ENCODE data around the gene C12orf43.

C12orf43 gene

DNA sequence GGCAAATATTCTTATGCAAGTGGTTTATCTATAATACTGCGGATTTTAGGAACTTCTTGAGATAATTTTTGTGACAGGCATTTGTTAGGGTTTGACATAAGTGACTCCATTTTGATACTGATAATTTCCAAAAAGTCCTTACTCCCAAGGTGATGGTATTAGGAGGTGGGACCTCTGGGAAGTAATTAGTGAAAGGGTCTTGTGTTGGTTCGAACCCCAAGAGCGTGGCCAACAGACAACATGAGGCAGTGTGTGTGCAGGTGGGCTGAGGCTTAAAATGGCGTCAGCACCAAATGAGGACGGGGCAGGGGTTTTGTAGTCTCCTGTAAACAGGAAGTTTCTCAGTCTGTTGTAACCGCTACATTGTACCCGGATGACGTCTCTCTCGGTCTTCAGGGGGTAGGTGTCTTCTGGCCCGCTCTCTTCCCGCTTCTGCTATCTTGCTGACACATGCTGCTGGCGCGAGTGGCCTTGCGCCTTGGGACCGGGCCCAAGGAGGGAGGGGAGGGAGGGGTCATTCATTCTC, 1.7 kb upstream of the C12orf43 start:
- DNase-seq (ENCODE audit: low read depth) = no peak
- TF ChIP-seq, protein P1, sequence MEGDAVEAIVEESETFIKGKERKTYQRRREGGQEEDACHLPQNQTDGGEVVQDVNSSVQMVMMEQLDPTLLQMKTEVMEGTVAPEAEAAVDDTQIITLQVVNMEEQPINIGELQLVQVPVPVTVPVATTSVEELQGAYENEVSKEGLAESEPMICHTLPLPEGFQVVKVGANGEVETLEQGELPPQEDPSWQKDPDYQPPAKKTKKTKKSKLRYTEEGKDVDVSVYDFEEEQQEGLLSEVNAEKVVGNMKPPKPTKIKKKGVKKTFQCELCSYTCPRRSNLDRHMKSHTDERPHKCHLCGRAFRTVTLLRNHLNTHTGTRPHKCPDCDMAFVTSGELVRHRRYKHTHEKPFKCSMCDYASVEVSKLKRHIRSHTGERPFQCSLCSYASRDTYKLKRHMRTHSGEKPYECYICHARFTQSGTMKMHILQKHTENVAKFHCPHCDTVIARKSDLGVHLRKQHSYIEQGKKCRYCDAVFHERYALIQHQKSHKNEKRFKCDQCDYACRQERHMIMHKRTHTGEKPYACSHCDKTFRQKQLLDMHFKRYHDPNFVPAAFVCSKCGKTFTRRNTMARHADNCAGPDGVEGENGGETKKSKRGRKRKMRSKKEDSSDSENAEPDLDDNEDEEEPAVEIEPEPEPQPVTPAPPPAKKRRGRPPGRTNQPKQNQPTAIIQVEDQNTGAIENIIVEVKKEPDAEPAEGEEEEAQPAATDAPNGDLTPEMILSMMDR (IDR thresholded peaks at IDR 0.05; ENCODE audit: control insufficient read depth, insufficient read depth, low read depth, low read length, missing control alignments) = no peak
- no peak overlapping the region for H3K4me3 ChIP-seq (ENCODE audit: control insufficient read depth, low read depth, low read length)

DNA sequence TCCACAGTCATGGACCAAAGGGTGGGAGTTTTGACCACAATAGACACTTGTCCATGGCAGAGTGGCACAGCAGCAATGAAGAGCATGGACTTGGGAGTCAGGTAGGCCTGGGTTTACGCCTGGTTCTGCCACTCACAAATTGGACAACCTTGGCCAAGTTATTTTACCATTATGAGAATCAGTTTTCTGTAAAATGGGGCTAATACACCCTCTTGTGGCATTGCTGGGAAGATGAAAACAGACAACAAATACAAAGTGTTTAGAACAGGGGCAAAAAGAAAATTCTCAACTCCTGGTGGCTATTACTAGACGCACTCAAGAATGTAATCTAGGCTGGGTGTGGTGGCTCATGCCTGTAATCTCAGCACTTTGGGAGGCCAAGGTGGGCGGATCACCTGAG, 2.6 kb downstream of the C12orf43 start:
- no peak overlapping the region for H3K4me3 ChIP-seq (ENCODE audit: control insufficient read depth, low read depth, low read length)
- no peak for DNase-seq (ENCODE audit: low read depth)
- TF ChIP-seq, protein P1 (IDR thresholded peaks at IDR 0.05; ENCODE audit: control insufficient read depth, insufficient read depth, low read depth, low read length, missing control alignments) = no peak

DNA sequence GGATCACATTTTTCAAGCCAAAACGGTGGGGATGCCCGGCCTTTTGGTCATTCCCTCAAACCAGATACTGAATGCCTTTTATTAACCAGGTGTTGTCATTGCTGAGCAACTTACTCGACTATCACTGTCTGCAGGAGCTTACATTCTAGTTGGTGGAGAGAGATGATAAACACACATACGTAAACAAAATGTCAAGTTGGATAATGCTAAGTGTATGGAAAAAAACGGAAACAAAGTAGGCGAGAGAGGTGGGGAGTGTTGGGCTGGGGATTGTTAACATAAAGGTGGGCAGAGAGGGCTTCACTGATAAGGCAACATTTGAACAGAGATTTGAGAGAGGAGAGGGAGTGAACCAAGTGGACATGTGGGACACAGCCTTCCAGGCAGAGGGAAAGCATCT, 4.5 kb downstream of the C12orf43 start:
- H3K4me3 ChIP-seq (ENCODE audit: control insufficient read depth, low read depth, low read length) = no peak overlapping the region
- TF ChIP-seq, protein P1 (IDR thresholded peaks at IDR 0.05; ENCODE audit: control insufficient read depth, insufficient read depth, low read depth, low read length, missing control alignments) = no peak

DNA sequence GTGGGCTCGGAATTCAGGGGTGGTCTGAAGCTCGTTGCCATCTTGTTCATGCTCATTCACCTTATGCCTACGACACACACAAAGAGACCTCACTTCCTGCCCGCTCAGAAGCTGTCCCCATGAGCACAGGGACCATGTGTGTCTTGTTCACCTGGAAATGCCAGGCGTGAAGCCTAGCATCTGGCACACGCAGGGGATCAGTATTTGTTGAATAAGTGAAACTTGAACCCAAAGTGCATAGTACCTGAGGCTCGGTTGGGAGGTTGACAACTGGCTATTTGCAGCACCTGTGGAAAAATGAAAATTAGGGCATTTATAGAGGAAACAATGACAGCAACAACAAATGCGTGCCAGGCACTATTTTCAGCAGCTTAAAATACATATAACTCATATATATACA, 5.4 kb downstream of the C12orf43 start:
- TF ChIP-seq, protein P1 (IDR thresholded peaks at IDR 0.05; ENCODE audit: control insufficient read depth, insufficient read depth, low read depth, low read length, missing control alignments) = no peak
- no peak overlapping the region for H3K4me3 ChIP-seq (ENCODE audit: control insufficient read depth, low read depth, low read length)
- no peak for DNase-seq (ENCODE audit: low read depth)

More for the DNA sequence above, 4.5 kb downstream of the C12orf43 start:
- DNase-seq (ENCODE audit: low read depth) = no peak

DNA sequence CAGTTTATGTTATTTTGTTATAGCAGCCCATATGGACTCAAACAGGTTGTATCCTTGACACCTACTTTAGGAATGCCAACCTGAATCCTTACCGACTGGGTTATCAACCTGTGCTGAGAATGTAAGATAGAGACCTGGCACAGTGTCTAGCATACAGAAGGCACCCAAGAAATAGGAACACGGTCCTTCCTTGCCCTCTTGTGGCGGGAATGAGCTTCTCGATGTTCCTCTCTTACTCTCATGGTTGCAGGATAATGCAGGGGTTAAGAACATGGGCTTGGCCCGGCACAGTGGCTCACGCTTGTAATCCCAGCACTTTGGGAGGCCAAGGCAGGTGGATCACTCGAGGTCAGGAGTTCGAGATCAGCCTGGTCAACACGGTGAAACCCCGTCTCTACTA, 6.5 kb downstream of the C12orf43 start:
- TF ChIP-seq, protein P1 (IDR thresholded peaks at IDR 0.05; ENCODE audit: control insufficient read depth, insufficient read depth, low read depth, low read length, missing control alignments) = peak; percentile 55
- no peak overlapping the region for H3K4me3 ChIP-seq (ENCODE audit: control insufficient read depth, low read depth, low read length)
- DNase-seq (ENCODE audit: low read depth) = no peak

DNA sequence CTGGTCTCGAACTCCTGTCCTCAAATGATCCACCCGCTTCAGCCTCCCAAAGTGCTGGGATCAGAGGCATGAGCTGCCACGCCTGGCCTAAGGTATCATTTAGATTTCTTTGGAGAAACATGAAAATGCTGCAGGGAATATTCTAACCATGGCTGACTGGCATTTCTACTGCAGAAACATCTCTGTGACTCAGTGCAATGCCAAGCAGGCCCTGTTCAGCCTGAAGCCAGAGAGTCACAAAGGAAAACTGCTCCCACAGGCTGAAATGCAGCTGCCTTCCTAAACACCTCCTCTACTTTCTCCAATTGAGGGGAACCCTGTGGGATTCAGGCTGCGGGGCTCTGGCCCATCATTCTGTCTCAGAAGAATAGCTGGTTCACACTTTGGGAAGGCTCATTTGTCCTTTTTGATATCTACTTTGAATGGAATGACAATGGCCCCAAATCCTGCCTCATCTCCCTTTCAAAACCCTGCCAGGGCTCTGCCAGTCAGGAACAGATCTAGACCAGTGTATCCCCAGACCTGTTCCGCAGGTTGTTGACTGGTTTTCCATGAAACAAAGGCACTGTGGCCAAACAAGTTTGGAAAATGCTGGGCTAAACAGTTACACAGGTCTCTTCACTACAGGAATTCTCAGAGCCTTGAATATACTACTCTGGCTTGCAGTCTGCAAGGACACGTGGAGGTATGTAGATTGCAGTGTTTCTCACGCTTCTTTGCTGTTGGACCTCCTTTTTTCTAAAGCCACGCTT, 7.8 kb downstream of the C12orf43 start:
- TF ChIP-seq, protein P1 (IDR thresholded peaks at IDR 0.05; ENCODE audit: control insufficient read depth, insufficient read depth, low read depth, low read length, missing control alignments) = no peak
- H3K4me3 ChIP-seq (ENCODE audit: control insufficient read depth, low read depth, low read length) = no peak overlapping the region
- DNase-seq (ENCODE audit: low read depth) = no peak

Data from AG09309 (cell line).